Measurements from ENCODE around the gene AP4S1.

- TF ChIP-seq, protein P1, sequence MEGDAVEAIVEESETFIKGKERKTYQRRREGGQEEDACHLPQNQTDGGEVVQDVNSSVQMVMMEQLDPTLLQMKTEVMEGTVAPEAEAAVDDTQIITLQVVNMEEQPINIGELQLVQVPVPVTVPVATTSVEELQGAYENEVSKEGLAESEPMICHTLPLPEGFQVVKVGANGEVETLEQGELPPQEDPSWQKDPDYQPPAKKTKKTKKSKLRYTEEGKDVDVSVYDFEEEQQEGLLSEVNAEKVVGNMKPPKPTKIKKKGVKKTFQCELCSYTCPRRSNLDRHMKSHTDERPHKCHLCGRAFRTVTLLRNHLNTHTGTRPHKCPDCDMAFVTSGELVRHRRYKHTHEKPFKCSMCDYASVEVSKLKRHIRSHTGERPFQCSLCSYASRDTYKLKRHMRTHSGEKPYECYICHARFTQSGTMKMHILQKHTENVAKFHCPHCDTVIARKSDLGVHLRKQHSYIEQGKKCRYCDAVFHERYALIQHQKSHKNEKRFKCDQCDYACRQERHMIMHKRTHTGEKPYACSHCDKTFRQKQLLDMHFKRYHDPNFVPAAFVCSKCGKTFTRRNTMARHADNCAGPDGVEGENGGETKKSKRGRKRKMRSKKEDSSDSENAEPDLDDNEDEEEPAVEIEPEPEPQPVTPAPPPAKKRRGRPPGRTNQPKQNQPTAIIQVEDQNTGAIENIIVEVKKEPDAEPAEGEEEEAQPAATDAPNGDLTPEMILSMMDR (IDR thresholded peaks at IDR 0.05; ENCODE audit: low read depth, low read length, poor library complexity, severe bottlenecking) = no peak
- TF ChIP-seq EZH2phosphoT487 (IDR thresholded peaks at IDR 0.05; ENCODE audit: borderline replicate concordance, low read length) = no peak
Measured at GRCh38 chr14:31027847-31028246, 2.4 kb downstream of the AP4S1 start.
